ENCODE measurements around the gene ATP4A.

ATP4A gene

GRCh38 chr19:35560271-35560670, 3.2 kb downstream of the ATP4A start:
- TF ChIP-seq CTCF (IDR thresholded peaks at IDR 0.05; ENCODE audit: control extremely low read depth, extremely low read depth, low read depth, missing control alignments), result no peak
- CTCF ChIA-PET, result interaction anchor here (4.7 kb wide), 1 partner anchor 12 kb away, joined by 44 read pairs; no protein-coding TSS in a partner anchor
- POLR2A ChIA-PET, result no interaction called here
- DNase-seq (ENCODE audit: extremely low spot score), result no peak

- CTCF ChIA-PET, result interaction anchor here (0.9 to 4.7 kb wide), 3 partner anchors 11 to 65 kb away, joined by 3 to 44 read pairs (median 3); no protein-coding TSS in a partner anchor
- no peak for DNase-seq (ENCODE audit: extremely low spot score)
- TF ChIP-seq CTCF (IDR thresholded peaks at IDR 0.05; ENCODE audit: control extremely low read depth, extremely low read depth, low read depth, missing control alignments), result no peak
- POLR2A ChIA-PET, result no interaction called here
Measured at GRCh38 chr19:35559781-35560180, 3.7 kb downstream of the ATP4A start.

- ChIA-PET CTCF (interaction anchor here (0.9 to 4.7 kb wide), 3 partner anchors 11 to 64 kb away, joined by 3 to 44 read pairs (median 3); no protein-coding TSS in a partner anchor), POLR2A (no interaction called here)
- TF ChIP-seq CTCF (IDR thresholded peaks at IDR 0.05; ENCODE audit: control extremely low read depth, extremely low read depth, low read depth, missing control alignments), result no peak
- DNase-seq (ENCODE audit: extremely low spot score), result peak; percentile 77
Measured at GRCh38 chr19:35559281-35559659, 4.2 kb downstream of the ATP4A start.

- ChIA-PET CTCF (interaction anchor here (0.9 to 4.7 kb wide), 5 partner anchors 10 to 64 kb away, joined by 3 to 44 read pairs (median 3); no protein-coding TSS in a partner anchor), POLR2A (interaction anchor here (0.5 kb wide), 1 partner anchor 184 kb away, joined by 4 read pairs; no protein-coding TSS in a partner anchor)
- no peak for TF ChIP-seq CTCF (IDR thresholded peaks at IDR 0.05; ENCODE audit: control extremely low read depth, extremely low read depth, low read depth, missing control alignments)
- no peak for DNase-seq (ENCODE audit: extremely low spot score)
Measured at GRCh38 chr19:35558400-35559280, 4.8 kb downstream of the ATP4A start.

GRCh38 chr19:35557539-35558399, 5.7 kb downstream of the ATP4A start:
- DNase-seq (ENCODE audit: extremely low spot score), result peak; percentile 72
- CTCF ChIA-PET, result interaction anchor here (1.2 to 4.7 kb wide), 4 partner anchors 9 to 47 kb away, joined by 3 to 44 read pairs (median 4); no protein-coding TSS in a partner anchor
- POLR2A ChIA-PET, result interaction anchor here (0.5 to 0.7 kb wide), 2 partner anchors 48 to 185 kb away, joined by 3 to 4 read pairs; no protein-coding TSS in a partner anchor

More at GRCh38 chr19:35557539-35558399, 5.7 kb downstream of the ATP4A start:
- peak; percentile 3 for TF ChIP-seq CTCF (IDR thresholded peaks at IDR 0.05; ENCODE audit: control extremely low read depth, extremely low read depth, low read depth, missing control alignments)

All from GM10248 (cell line).